HPDE6-E6E7 (cell line): ENCODE results near the gene ARMH3.
"Not testable (repeated sequence)": the region's sequence is repeated elsewhere in the genome, so short reads cannot be mapped to it uniquely, and the experiment has no call there.

Source experiments
- DNase-seq: peaks from one replicate; pipeline ENCODE4 v3.0.0; 2011; ENCODE audit warnings: missing footprints; ENCODE audit errors: extremely low spot score

The ARMH3 gene

GRCh38 chr10:101980677-101981076 is 75.3 kb downstream of the ARMH3 start:
- not testable (repeated sequence) for DNase-seq

DNA sequence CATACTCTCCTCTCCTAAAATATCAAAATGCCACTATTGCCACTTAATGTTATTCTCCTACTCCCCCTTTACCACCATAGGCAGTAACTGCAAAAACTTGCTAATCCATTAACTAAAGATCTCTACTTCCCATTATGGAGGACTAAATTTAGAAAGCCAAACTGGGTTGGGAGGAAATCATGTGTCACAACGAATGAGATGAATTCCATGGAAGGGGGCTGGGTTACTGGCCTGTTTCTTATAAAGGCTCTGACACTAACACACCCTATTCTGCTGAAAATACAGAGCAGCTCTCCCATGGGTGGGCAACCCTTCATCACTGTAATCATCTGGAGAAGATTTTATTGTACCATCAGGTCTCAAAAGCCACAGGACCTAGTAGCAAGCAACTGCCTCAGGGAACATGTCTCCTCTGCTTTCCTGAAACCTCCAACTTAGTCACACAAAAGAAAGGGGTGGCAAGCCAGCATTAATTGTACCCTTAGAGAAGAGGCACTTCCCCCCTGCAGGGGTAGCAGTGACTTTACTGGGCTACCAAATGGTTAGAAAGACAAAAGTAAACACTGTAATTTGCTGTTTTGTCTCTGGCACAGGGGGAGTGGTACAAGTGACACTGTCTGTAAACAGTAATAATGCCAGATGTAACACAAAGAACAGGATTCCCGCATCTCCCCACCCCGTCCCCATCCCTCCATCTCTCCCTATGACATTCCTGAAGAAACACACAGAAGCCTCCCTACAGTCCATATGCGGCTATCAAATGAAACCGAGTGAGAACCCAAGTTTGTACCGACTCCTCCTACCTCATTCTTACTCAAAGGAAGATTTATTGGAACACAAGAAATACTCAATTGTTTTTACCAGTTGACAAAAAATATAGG is 81.6 kb downstream of the ARMH3 start:
- DNase-seq: no peak

DNA sequence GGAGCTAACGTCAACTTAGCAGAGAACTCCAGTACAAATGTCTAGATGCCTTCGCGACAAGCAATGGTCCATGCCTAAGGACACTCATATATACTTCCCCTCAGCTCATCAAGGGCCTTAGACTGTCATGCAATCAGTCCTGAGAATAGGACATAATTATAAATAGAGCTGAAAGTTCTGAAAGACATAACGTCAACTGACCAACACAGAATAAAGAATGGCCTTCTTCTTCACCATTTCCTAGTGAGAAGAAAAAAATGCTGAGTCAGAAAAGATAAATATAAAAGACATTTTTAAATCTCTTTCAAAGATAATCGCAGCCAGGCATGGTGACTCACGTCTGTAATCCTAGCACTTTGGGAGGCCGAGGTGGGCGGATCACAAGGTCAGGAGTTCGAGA is 83.2 kb downstream of the ARMH3 start:
- no peak for DNase-seq

- no peak for DNase-seq
Measured at GRCh38 chr10:101969412-101969922, 86.5 kb downstream of the ARMH3 start.

- no peak for DNase-seq
Measured at GRCh38 chr10:101968940-101969321, 87.0 kb downstream of the ARMH3 start.

DNA sequence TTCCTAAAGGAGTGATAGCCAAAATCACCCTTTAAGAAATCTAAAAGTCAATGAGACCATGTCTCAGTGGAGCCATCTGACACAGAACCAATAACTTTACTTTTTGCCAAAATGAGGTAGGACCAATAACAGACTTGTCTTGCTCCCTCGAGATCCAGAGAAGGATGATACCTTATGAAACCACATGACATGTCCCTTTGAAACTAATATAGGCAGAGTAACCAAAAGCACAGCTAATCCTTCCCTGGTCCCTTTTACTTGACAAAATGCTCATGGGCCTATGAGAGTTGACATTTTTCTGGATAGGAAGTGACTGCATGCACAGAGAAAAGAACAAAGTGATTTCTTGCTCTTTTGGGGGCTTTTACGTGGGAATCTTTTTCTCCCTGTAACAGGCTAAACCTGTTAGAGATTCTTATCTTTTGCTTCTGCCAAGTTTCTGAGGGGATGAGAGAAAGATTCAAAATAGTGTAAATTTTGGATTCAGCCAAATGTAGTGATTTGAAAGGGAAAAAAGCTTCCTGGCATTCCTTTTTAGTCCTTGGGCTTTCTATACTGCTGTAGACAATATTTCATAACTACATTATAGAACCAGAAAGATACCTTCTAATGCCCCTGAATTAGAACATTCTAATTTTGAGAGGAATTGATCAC is 87.6 kb downstream of the ARMH3 start:
- DNase-seq: no peak

GRCh38 chr10:101967713-101968112 is 88.3 kb downstream of the ARMH3 start:
- peak; percentile 21 for DNase-seq

- DNase-seq: no peak
Measured at GRCh38 chr10:101967119-101967518, 88.9 kb downstream of the ARMH3 start.

DNA sequence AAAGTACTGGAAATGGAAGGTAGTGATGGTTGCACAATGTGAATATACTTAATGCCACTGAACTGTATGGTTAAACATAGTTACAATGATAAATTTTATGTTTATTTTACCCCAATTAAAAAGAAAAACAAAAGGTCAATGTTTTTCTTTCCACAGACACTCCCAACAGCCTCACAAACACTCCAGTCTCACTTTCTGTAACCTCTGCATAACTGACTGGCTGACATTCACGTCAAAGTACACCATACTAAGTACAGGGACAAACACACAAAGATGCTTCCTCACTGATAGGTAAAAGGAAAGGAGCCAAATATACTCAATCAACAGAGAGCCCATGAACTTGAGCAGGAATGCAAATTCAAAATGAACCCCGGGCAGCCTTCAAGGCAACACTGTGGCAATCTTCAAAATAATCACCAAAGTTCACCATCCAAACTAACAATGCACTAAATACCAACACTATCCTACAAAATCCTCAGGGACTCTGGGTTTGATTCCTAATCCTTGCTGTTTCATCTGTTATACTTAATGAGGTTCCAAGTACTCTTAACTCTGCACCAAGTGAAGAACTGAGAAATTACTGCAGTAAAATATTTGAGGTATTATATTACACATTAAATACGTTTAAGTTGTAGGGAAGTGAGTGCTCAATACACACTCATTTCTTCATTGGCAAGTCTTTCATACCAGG is 90.8 kb downstream of the ARMH3 start:
- DNase-seq: no peak

GRCh38 chr10:101961591-101962498 is 94.1 kb downstream of the ARMH3 start:
- no peak for DNase-seq

GRCh38 chr10:101960879-101961395 is 95.0 kb downstream of the ARMH3 start:
- no peak for DNase-seq

DNA sequence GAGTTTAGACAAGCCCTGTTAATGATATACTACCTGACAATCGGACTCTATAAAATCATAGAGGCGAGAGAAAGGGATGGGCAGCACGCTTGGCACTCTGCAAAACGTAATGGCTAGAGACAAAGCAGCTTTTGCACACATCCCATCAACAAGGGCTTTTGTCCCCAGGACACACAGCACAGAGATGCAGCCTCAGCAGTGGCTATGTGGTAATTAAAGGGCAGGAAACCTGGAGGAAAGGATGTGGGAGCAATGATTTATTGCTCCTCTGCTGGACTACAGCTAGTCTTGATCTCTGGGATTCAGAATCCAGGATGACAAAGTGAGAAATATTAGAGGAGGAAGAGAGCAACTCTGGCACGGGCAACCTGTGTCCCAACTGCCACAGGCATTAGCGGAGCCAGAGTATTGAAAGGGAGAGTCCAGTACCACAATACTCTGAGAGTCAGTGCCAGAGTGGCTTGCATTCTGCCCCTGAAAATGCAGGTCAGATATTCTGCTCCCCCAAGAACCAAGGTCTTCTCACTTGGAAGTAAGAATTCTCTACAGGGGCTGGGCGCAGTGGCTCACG is 96.5 kb downstream of the ARMH3 start:
- no peak for DNase-seq

GRCh38 chr10:101958691-101959090 is 97.3 kb downstream of the ARMH3 start:
- DNase-seq: no peak

DNA sequence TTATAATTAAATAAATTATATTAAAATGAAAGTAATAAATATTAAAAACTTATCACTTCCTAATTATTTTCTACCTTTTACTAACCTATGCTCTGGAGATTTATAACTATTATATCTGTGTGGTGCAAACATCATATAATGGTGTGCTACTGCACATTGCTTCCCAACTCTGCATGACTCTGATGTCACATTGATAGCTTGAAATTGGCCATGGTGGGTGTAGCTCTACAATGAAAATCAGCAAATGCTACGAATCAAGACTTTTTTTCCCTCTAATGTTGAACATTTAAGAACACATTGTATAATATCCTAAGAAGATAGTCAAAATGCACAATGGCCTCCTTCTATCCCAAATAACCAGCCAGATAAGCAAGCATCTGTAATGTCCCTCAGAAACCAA is 99.1 kb downstream of the ARMH3 start:
- no peak for DNase-seq

DNA sequence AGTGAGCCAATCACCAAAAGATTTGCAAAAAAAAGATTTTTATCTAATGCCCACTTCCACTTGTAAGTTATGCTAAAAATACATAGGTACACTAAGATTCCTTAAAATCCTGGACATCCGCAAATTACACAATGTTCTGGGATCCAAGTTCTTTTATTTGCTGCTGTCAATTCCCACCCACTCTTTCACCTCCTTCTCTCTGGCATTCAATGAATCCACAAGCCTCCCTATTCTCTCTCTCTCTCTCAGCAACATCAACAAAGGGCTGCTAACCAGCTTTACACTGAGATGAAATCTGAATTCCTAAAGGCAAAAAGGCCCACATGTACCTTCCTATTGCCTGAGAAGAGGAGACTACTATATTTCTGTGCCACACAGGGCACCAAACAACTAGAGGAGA is 99.9 kb downstream of the ARMH3 start:
- DNase-seq: no peak

GRCh38 chr10:101952191-101952590 is 103.8 kb downstream of the ARMH3 start:
- no peak for DNase-seq

GRCh38 chr10:101950213-101950612 is 105.8 kb downstream of the ARMH3 start:
- no peak for DNase-seq

- DNase-seq: no peak
Measured at GRCh38 chr10:101941871-101942270, 114.1 kb downstream of the ARMH3 start.

GRCh38 chr10:101940916-101941315 is 115.1 kb downstream of the ARMH3 start:
- no peak for DNase-seq

- DNase-seq: no peak
Measured at GRCh38 chr10:101939729-101940128, 116.2 kb downstream of the ARMH3 start.
